Heart right ventricle (tissue), 16 donors: Measurements from ENCODE around the gene GMFB. TPM values are rescaled to one million over a fixed set of nuclear protein-coding genes. Genes with fewer than 3 reads are reported as not detected.

ENCODE experiments used
- ATAC-seq, 8 donors: fragments of 200-7000 bp; cut with Tn5 transposase; one replicate each; pipeline ENCODE4 v1.9.1; 2020; ENCODE audit warnings: mild to moderate bottlenecking in 8 of 8, moderate library complexity in 8 of 8, moderate number of reproducible peaks in 1 of 8
- DNase-seq, 2 donors: peaks; one replicate each; pipeline ENCODE4 v3.0.0-alpha.2; 2020
- H3K27ac ChIP-seq, 10 donors: fragments of 200-600 bp; sonication (generic) in 2 of 10; one replicate each; pipeline versions ENCODE4 v1.5.0 to v1.8.0; 2020 to 2022; ENCODE audit warnings: mild to moderate bottlenecking in 3 of 10
- H3K27me3 ChIP-seq, 7 donors: fragments of 200-600 bp; one replicate each; pipeline ENCODE4 v1.8.0; 2021 to 2022; ENCODE audit warnings: mild to moderate bottlenecking in 2 of 7
- H3K36me3 ChIP-seq, 9 donors: fragments of 200-600 bp; sonication (generic) in 1 of 9; one replicate each; pipeline versions ENCODE4 v1.5.0 to v1.8.0; 2020 to 2022; ENCODE audit warnings: mild to moderate bottlenecking in 2 of 9
- H3K4me1 ChIP-seq, 9 donors: fragments of 200-600 bp; sonication (generic) in 1 of 9; one replicate each; pipeline versions ENCODE4 v1.5.0 to v1.8.0; 2020 to 2022; ENCODE audit warnings: mild to moderate bottlenecking in 4 of 9
- H3K4me3 ChIP-seq, 10 donors: fragments of 200-600 bp; sonication (generic) in 2 of 10; one replicate each; pipeline versions ENCODE4 v1.5.0 to v1.8.0; 2020 to 2022; ENCODE audit warnings: mild to moderate bottlenecking in 7 of 10, moderate library complexity in 2 of 10
- H3K9me3 ChIP-seq, 11 donors: fragments of 200-600 bp in 10 of 11; sonication (generic) in 2 of 11; one replicate each; pipeline versions ENCODE4 v1.5.0 to v1.8.0; 2013 to 2022; ENCODE audit warnings: mild to moderate bottlenecking in 2 of 11, control low read depth in 1 of 11, moderate library complexity in 1 of 11
- CTCF ChIP-seq, 9 donors: fragments of 200-600 bp; sonication (generic) in 2 of 9; IDR thresholded peaks; one replicate each; pipeline versions ENCODE4 v1.5.0 to v1.8.0; 2021 to 2022; ENCODE audit warnings: antibody characterized with exemption in 9 of 9, mild to moderate bottlenecking in 5 of 9, moderate library complexity in 1 of 9
- WGBS, 2 donors: extraction: QIAGEN DNeasy Blood & Tissue Kit; methylation state at CpG; one replicate each; pipeline ENCODE4 v1.1.7; 2013; ENCODE audit warnings: inconsistent platforms in 1 of 2; 5-methylcytosine and 5-hydroxymethylcytosine counted together
- intact Hi-C, 10 donors: fragments of 100-400 bp; cut with DNase I; formaldehyde crosslinking; loops; one replicate each; pipeline versions ENCODE4 v1.11.1 to v1.14.2; 2022
- polyA plus RNA-seq, 2 donors: library from polyadenylated mRNA; stranded (reverse); fragments of 200-250 nt; gene quantifications; one replicate each; pipeline ENCODE4 v1.2.3, GENCODE V29; 2013
- total RNA-seq, 10 donors: library from RNA; stranded (reverse); fragmentation: NEBNext Ultra II Directional in 3 of 10; extraction: Animal tissue kit (Norgen Biotek cat#: 25700) in 3 of 10; gene quantifications; one replicate each; pipeline versions ENCODE4 v1.2.1 to v1.2.4, GENCODE V29; 2021 to 2023
- donor health status: Arrhythmogenic right ventricular cardiomyopathy.
- donor health status: ischemic (EF 13 %, LVEDD 7.1; RV severe dilation, severe dysfunction).
- donor health status: healthy with polysubstance abuse.
- donor health status: DM: no; HTN: yes; CAD: no.
- donor health status: DM: no; HTN: no; CAD: no.
- donor health status: ischemic (EF 25% LVEDD 6.9; RV normal size, moderate dysfunction).
- donor health status: ischemic (EF 25% LVEDD 5.7; RV mildly dilated, moderate dysfunction).
- donor health status: healthy.
- donor health status: DM: yes; HTN: yes; CAD: no.
- donor health status: Ischemic cardiomyopathy.
- donor health status: ischemic (EF 35%, LVEDD 5.7; RV mildly dilated, moderate dysfunction).
- donor health status: nonischemic (EF 11% LVEDD 7.7; RV severe dilation, severe dysfunction).
- donor health status: DM: yes; HTN: yes; CAD: no.
- donor health status: PGD.
- donor health status: ischemic (EF 29% LVEDD 5.4; RV normal size, mild dysfunction).
- donor health status: nonischemic (EF 23%, LVEDD 6.1; RV moderate dilation, normal function).

Gene GMFB
- total and polyA plus RNA-seq, 12 donors = 9.1 to 30.5 (median 19.6) TPM

- Histone ChIP-seq H3K27me3 (no peaks in the 10 kb centered on the region), H3K9me3 (no peaks in the 10 kb centered on the region), H3K27ac (peak overlapping the region in 8 of 10 donors; percentile 0 to 66 (median 50)), H3K4me3 (no peak overlapping the region), H3K4me1 (peaks cover 0 to 23% (median 10%) of the 10 kb centered on the region in 9 donors), H3K36me3 (peaks cover 0 to 94% (median 41%) of the 10 kb centered on the region in 9 donors)
- ATAC-seq (peak; percentile 28 to 96 (median 80)), DNase-seq (no peak)
- WGBS, 2 donors = 41 to 56% methylated on average over 3 of the region's 3 CpGs
- TF ChIP-seq CTCF (IDR thresholded peaks at IDR 0.05) = no peak
- intact Hi-C loops = no loop called here
Observed at GRCh38 chr14:54427871-54428270, 60.9 kb downstream of the GMFB start.

- ATAC-seq (no peak), DNase-seq (no peak)
- no peak overlapping the region for H3K27ac ChIP-seq
- no peak for TF ChIP-seq CTCF (IDR thresholded peaks at IDR 0.05)
- WGBS, 2 donors = 93% methylated on average over 3 of the region's 3 CpGs
- peaks cover 0 to 12% (median 2%) of the 10 kb centered on the region in 9 donors for H3K4me1 ChIP-seq
- H3K27me3 ChIP-seq = no peaks in the 10 kb centered on the region
- intact Hi-C loops = no loop called here
- peaks cover 0 to 95% (median 41%) of the 10 kb centered on the region in 9 donors for H3K36me3 ChIP-seq
- no peaks in the 10 kb centered on the region for H3K9me3 ChIP-seq
- H3K4me3 ChIP-seq = no peak overlapping the region
Observed at GRCh38 chr14:54425537-54426274, 63.1 kb downstream of the GMFB start.

GRCh38 chr14:54425068-54425467, 63.7 kb downstream of the GMFB start:
- peaks cover 0 to 91% (median 41%) of the 10 kb centered on the region in 9 donors for H3K36me3 ChIP-seq
- no peak for ATAC-seq
- H3K27me3 ChIP-seq = no peaks in the 10 kb centered on the region
- H3K27ac ChIP-seq = no peak overlapping the region
- no peak overlapping the region for H3K4me3 ChIP-seq
- 93 to 96% methylated on average over 2 of the region's 2 CpGs for WGBS, 2 donors
- intact Hi-C loops = no loop called here
- no peak for TF ChIP-seq CTCF (IDR thresholded peaks at IDR 0.05)
- DNase-seq = no peak
- no peaks in the 10 kb centered on the region for H3K9me3 ChIP-seq
- H3K4me1 ChIP-seq = peaks cover 0 to 16% (median 5%) of the 10 kb centered on the region in 9 donors

Other genes with a start within 250 kb of the GMFB start
- 10 to 100 TPM in 1 of 10 donors, 1 to 10 TPM in 9; 1.8 to 14.7 (median 4.2) TPM for gene CDKN3, start 92.0 kb downstream of the GMFB start, total RNA-seq
- gene CDKN3, start 92.0 kb downstream of the GMFB start, polyA plus RNA-seq = 1 to 10 TPM; 3.1 to 5.2 TPM
- 100 to 1,000 TPM in 3 of 10 donors, 10 to 100 TPM in 7; 80.7 to 108 (median 91.4) TPM for gene CNIH1, start 47.6 kb downstream of the GMFB start, total RNA-seq
- 100 to 1,000 TPM in 1 of 2 donors, 10 to 100 TPM in 1; 26.8 to 114 TPM for gene CNIH1, start 47.6 kb downstream of the GMFB start, polyA plus RNA-seq
- 10 to 100 TPM; 14.2 to 20.3 (median 16.7) TPM for gene CGRRF1, start 20.9 kb upstream of the GMFB start, total RNA-seq
- gene CGRRF1, start 20.9 kb upstream of the GMFB start, polyA plus RNA-seq = 10 to 100 TPM; 21.3 to 23.1 TPM
- 100 to 1,000 TPM; 141 to 284 (median 233) TPM for gene SAMD4A, start 78.1 kb upstream of the GMFB start, total RNA-seq
- 10 to 100 TPM; 14.0 to 41.0 TPM for gene SAMD4A, start 78.1 kb upstream of the GMFB start, polyA plus RNA-seq